Measurements from ENCODE around the gene STPG1. TPM values are rescaled to one million over a fixed set of nuclear protein-coding genes. Genes with fewer than 3 reads are reported as not detected.

STPG1 gene
- total and polyA plus RNA-seq, 2 of the 13 experiments (the other 11 are each of a cell fraction or from before 2014, with no cell fraction given), result 3.4 to 4.3 TPM

DNA sequence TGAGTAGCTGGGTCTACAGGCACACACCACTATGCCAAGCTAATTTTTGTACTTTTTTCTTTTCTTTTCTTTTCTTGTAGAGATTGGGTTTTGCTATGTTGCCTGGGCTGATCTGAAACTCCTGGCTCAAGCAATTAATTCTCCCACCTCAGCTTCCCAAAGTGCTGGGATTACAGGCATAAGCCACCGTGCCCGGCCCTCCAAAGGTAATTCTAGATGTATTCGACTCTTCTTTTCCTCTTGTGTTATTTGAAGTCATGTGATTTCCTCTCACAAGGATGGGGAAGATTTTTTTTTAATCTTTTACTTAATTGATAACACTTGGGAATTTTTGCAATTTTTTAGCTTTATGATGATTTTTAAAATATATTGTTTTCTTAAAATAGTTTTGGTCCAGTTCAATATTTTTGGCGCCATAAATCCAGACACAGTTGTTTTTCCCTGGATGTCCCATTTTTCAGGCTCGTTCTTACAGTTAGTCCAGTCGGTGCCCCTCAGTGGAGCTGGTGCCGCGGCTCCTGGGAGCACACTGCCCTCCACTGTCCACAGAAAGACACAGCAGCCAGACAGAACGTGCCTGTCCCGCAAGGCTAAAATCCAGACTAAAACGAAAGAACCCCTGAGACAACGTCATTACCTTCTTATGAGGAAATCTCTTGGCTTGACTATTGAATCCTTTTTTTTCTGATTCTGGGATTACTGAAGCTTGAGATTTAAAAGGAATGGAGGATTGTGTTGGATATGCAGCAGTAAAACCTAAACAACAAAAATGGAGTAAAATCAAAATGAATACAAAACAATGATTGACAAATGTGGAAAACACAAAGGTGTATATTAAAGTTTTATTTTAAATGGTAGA is 22.4 kb downstream of the STPG1 start (continued):
- TF ChIP-seq, protein P1, sequence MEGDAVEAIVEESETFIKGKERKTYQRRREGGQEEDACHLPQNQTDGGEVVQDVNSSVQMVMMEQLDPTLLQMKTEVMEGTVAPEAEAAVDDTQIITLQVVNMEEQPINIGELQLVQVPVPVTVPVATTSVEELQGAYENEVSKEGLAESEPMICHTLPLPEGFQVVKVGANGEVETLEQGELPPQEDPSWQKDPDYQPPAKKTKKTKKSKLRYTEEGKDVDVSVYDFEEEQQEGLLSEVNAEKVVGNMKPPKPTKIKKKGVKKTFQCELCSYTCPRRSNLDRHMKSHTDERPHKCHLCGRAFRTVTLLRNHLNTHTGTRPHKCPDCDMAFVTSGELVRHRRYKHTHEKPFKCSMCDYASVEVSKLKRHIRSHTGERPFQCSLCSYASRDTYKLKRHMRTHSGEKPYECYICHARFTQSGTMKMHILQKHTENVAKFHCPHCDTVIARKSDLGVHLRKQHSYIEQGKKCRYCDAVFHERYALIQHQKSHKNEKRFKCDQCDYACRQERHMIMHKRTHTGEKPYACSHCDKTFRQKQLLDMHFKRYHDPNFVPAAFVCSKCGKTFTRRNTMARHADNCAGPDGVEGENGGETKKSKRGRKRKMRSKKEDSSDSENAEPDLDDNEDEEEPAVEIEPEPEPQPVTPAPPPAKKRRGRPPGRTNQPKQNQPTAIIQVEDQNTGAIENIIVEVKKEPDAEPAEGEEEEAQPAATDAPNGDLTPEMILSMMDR (CRISPR knock-in tag; IDR thresholded peaks at IDR 0.05), result peak; percentile 92
- 0 out of 2 replicates have a peak, but pooled peaks have one; percentile 12 for TF ChIP-seq HOXA3 (CRISPR knock-in tag; IDR thresholded peaks at IDR 0.05)
- TF ChIP-seq, protein P2, sequence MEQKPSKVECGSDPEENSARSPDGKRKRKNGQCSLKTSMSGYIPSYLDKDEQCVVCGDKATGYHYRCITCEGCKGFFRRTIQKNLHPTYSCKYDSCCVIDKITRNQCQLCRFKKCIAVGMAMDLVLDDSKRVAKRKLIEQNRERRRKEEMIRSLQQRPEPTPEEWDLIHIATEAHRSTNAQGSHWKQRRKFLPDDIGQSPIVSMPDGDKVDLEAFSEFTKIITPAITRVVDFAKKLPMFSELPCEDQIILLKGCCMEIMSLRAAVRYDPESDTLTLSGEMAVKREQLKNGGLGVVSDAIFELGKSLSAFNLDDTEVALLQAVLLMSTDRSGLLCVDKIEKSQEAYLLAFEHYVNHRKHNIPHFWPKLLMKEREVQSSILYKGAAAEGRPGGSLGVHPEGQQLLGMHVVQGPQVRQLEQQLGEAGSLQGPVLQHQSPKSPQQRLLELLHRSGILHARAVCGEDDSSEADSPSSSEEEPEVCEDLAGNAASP (CRISPR knock-in tag; IDR thresholded peaks at IDR 0.05; ENCODE audit: borderline replicate concordance), result 0 out of 2 replicates have a peak, but pooled peaks have one; percentile 39
- 0 out of 2 replicates have a peak, but pooled peaks have one; percentile 34 for TF ChIP-seq TSC22D2 (CRISPR knock-in tag; IDR thresholded peaks at IDR 0.05; ENCODE audit: borderline replicate concordance)
- TF ChIP-seq GATAD1 (CRISPR knock-in tag; IDR thresholded peaks at IDR 0.05), result 0 out of 2 replicates have a peak, but pooled peaks have one; percentile 10
- peak; percentile 50; the same call in 1 of the 2 replicates for TF ChIP-seq KDM2A (CRISPR knock-in tag; IDR thresholded peaks at IDR 0.05; ENCODE audit: borderline replicate concordance, low read depth)

DNA sequence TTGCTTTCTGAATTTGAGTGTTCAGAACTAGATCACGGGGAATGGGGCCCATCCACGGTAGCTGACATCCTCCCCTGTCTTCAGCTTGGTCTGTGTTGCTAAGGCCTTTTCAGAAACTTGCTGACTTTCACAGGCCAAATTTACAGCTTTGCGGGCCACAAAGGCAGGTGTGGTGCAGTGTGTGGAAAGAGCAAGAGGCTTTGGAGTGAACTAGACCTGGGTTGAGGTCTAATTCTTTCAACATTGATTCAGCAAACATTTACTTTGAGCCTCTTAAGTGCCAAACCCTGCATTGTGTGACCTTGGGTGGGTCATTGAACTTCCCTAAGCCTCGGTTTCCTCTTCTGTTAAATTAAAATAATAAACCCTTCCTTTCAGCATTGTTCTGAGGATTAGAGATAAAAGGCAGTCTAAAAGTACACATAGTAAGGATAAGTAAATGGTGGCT is 24.3 kb downstream of the STPG1 start:
- intact Hi-C loops (cut with micrococcal nuclease; ENCODE audit: unreplicated experiment), result loop anchor here (10.0 kb wide), 1 partner anchor 1024 kb away; the partner anchor contains the start of gene ZNF436
- in situ Hi-C loops (cut with HindIII; ENCODE audit: extremely low pct_ligation_motif_present, low pct_unique_long_range_greater_than_20kb), result no loop called here
- POLR2A ChIA-PET, result no interaction called here
- peak; percentile 53 for TF ChIP-seq SOX13 (IDR thresholded peaks at IDR 0.05)
- TF ChIP-seq SOX13 (CRISPR knock-in tag; conservative IDR thresholded peaks at IDR 0.05 in 1 of 2, IDR thresholded peaks at IDR 0.05 in 1 of 2), result peak in 1 of 2 experiments; percentile 92; a peak in 2 of 4 replicates
- TF ChIP-seq MEIS1 (CRISPR knock-in tag; IDR thresholded peaks at IDR 0.05; ENCODE audit: borderline replicate concordance), result no peak
- 0 out of 2 replicates have a peak, but pooled peaks have one; percentile 26 for TF ChIP-seq TBX2 (CRISPR knock-in tag; IDR thresholded peaks at IDR 0.05; ENCODE audit: borderline replicate concordance)
- TF ChIP-seq SOX6 (IDR thresholded peaks at IDR 0.05), result no peak
- TF ChIP-seq SOX6 (CRISPR knock-in tag; IDR thresholded peaks at IDR 0.05), result peak; percentile 76
- peak; percentile 55; the same call in 1 of the 2 replicates for TF ChIP-seq SOX5 (CRISPR knock-in tag; IDR thresholded peaks at IDR 0.05; ENCODE audit: borderline replicate concordance)
- peak; percentile 19; the same call in 1 of the 2 replicates for TF ChIP-seq CREM (IDR thresholded peaks at IDR 0.05)
- TF ChIP-seq CREM (CRISPR knock-in tag; IDR thresholded peaks at IDR 0.05), result no peak
- no peak for TF ChIP-seq SUZ12 (IDR thresholded peaks at IDR 0.05; ENCODE audit: low read depth, low read length)
- no peak for TF ChIP-seq MXD3 (CRISPR knock-in tag; IDR thresholded peaks at IDR 0.05)

More for the DNA sequence above, 24.3 kb downstream of the STPG1 start:
- no peak for ATAC-seq
- no peaks in the 10 kb centered on the region for H3K9me3 ChIP-seq (ENCODE audit: low read length)
- CTCF ChIA-PET (ENCODE audit: low intra/inter-chr PET ratio, low total read pairs), result interaction anchor here (5.2 kb wide), 1 partner anchor 190 kb away, joined by 151 read pairs; no protein-coding TSS in a partner anchor
- H3K4me2 ChIP-seq (ENCODE audit: low read depth, low read length), result no peak overlapping the region
- peaks cover 23% of the 10 kb centered on the region for H3K4me1 ChIP-seq (ENCODE audit: insufficient read depth, low read length)
- H4K20me1 ChIP-seq (ENCODE audit: insufficient read depth, low read length), result no peaks in the 10 kb centered on the region
- H3K27me3 ChIP-seq (ENCODE audit: control insufficient read depth in 1 of 2, insufficient read depth in 2 of 2, low read length in 2 of 2), result no peaks in the 10 kb centered on the region
- BruUV-seq (replicated peaks), result no TSS peak
- H3K79me2 ChIP-seq (ENCODE audit: insufficient read depth, low read length), result no peaks in the 10 kb centered on the region
- no peak overlapping the region for H2AFZ ChIP-seq (ENCODE audit: low read length)
- DNase-seq (ENCODE audit: low spot score), result no peak
- no peak overlapping the region for H3K9ac ChIP-seq (ENCODE audit: insufficient read depth, low read depth, low read length)
- FAIRE-seq, result peak; percentile 34
- H3K4me3 ChIP-seq (replicated peaks in 1 of 3; ENCODE audit: insufficient read depth in 1 of 3, low read depth in 2 of 3, low read length in 3 of 3), result no peak overlapping the region
- WGBS (ENCODE audit: low lambda C conversion rate), result 50% methylated on average over 3 of the region's 4 CpGs
- H3K36me3 ChIP-seq (replicated peaks in 1 of 2; ENCODE audit: control insufficient read depth in 1 of 2, insufficient read depth in 2 of 2, low read length in 2 of 2), result no peaks in the 10 kb centered on the region; a peak in 1 of 5 replicates
- no peak overlapping the region for H3K27ac ChIP-seq (ENCODE audit: extremely low read length, insufficient read depth, low read length)

Data from HepG2 (cell line).